ENCODE data around the gene RAB40C. TPM values are rescaled to one million over a fixed set of nuclear protein-coding genes. Genes with fewer than 3 reads are reported as not detected.

The RAB40C gene
- total RNA-seq, 4 donors from 2014 or later, result 103 to 161 (median 122) TPM

DNA sequence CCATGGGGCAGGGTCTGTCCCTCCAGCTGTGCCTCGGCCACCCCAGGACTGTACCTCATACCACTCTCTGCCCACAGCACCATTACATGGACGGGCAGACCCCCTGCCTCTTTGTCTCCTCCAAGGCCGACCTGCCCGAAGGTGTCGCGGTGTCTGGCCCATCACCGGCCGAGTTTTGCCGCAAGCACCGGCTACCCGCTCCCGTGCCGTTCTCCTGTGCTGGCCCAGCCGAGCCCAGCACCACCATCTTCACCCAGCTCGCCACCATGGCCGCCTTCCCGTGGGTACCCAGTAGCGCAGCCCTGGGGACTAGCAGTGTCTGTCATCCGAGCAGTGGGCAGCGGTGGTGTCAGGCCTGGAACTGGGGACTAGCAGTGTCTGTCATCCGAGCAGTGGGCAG lies 83.0 kb downstream of the RAB40C start:
- intact Hi-C loops (cut with DNase I; ENCODE audit: low total_unique reads), result no loop called here

DNA sequence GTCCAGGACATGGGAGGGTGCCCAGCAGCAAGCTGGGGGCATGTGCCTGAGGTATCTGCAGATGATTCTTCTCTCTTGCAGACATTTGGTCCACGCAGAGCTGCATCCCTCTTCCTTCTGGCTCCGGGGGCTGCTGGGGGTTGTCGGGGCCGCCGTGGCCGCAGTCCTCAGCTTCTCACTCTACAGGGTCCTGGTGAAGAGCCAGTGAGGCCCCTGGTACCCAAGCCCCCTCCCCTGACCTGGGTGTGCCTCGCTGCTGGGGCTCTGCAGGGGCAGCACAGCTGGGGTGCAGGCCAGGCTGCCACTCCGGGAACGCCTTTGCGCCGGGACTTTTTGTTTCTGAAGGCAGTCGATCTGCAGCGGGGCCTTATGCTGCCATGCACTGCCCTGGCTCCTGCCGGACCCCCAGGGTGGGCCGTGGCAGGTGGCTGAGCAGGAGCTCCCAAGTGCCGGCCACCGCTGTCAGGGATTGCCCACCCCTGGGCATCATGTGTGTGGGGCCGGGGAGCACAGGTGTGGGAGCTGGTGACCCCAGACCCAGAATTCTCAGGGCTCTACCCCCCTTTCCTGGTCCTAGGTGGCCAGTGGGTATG lies 83.6 kb downstream of the RAB40C start:
- intact Hi-C loops (cut with DNase I; ENCODE audit: low total_unique reads), result no loop called here
- 86 to 89% methylated on average over 18 of the region's 18 CpGs for WGBS, 2 donors

More for the DNA sequence above, 83.0 kb downstream of the RAB40C start:
- WGBS, 2 donors, result 93% methylated on average over 18 to 21 of the region's 21 CpGs
- DNase-seq (ENCODE audit: low spot score in 2 of 2), result no peak
- TF ChIP-seq POLR2A (IDR thresholded peaks at IDR 0.05), result no peak
- TF ChIP-seq, protein P1, sequence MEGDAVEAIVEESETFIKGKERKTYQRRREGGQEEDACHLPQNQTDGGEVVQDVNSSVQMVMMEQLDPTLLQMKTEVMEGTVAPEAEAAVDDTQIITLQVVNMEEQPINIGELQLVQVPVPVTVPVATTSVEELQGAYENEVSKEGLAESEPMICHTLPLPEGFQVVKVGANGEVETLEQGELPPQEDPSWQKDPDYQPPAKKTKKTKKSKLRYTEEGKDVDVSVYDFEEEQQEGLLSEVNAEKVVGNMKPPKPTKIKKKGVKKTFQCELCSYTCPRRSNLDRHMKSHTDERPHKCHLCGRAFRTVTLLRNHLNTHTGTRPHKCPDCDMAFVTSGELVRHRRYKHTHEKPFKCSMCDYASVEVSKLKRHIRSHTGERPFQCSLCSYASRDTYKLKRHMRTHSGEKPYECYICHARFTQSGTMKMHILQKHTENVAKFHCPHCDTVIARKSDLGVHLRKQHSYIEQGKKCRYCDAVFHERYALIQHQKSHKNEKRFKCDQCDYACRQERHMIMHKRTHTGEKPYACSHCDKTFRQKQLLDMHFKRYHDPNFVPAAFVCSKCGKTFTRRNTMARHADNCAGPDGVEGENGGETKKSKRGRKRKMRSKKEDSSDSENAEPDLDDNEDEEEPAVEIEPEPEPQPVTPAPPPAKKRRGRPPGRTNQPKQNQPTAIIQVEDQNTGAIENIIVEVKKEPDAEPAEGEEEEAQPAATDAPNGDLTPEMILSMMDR (IDR thresholded peaks at IDR 0.05), result no peak
- H3K4me3 ChIP-seq (ENCODE audit: low read depth, poor library complexity, severe bottlenecking), result no peak overlapping the region

DNA sequence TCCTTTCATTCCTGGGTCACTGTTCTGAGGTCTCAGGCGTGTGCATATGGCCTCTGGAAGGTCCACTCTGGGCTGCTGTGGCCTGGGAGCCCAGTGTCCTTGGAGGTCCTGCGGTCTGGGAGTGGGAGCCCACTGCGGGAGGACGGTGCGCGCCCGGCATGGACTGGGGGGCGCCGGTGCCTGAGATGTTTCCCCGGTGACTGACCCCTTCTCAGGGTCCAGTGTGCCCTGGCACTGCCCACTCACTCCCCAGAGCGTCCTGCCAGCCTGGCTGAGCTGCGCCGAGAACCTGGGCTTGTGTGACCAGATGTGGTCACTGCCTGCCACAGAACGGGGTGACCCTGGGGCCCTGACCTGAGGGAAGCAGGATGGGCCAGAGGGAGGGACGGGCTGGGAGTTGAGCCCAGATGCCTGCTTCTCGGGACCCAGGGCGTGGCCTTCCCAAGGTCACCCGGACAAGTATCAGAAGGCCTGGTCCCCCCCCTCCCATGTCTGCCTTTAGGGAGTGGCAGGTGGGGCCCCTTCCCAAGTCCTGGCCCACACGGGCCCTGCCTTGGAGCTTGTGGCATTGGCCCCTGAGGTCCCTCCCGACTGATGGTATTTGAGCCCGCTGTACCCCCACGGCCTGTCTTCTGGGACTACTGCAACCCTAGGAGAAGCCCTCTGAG lies 84.5 kb downstream of the RAB40C start:
- intact Hi-C loops (cut with DNase I; ENCODE audit: low total_unique reads), result no loop called here
- DNase-seq (ENCODE audit: low spot score in 2 of 2), result no peak
- no peak overlapping the region for H3K4me3 ChIP-seq (ENCODE audit: low read depth, poor library complexity, severe bottlenecking)
- TF ChIP-seq POLR2A (IDR thresholded peaks at IDR 0.05), result no peak
- TF ChIP-seq, protein P1 (IDR thresholded peaks at IDR 0.05), result no peak
- WGBS, 2 donors, result 79 to 97% methylated on average over 13 to 20 of the region's 22 CpGs

More for the DNA sequence above, 83.6 kb downstream of the RAB40C start:
- no peak overlapping the region for H3K4me3 ChIP-seq (ENCODE audit: low read depth, poor library complexity, severe bottlenecking)
- TF ChIP-seq POLR2A (IDR thresholded peaks at IDR 0.05), result no peak
- TF ChIP-seq, protein P1 (IDR thresholded peaks at IDR 0.05), result no peak
- DNase-seq (ENCODE audit: low spot score in 2 of 2), result no peak

DNA sequence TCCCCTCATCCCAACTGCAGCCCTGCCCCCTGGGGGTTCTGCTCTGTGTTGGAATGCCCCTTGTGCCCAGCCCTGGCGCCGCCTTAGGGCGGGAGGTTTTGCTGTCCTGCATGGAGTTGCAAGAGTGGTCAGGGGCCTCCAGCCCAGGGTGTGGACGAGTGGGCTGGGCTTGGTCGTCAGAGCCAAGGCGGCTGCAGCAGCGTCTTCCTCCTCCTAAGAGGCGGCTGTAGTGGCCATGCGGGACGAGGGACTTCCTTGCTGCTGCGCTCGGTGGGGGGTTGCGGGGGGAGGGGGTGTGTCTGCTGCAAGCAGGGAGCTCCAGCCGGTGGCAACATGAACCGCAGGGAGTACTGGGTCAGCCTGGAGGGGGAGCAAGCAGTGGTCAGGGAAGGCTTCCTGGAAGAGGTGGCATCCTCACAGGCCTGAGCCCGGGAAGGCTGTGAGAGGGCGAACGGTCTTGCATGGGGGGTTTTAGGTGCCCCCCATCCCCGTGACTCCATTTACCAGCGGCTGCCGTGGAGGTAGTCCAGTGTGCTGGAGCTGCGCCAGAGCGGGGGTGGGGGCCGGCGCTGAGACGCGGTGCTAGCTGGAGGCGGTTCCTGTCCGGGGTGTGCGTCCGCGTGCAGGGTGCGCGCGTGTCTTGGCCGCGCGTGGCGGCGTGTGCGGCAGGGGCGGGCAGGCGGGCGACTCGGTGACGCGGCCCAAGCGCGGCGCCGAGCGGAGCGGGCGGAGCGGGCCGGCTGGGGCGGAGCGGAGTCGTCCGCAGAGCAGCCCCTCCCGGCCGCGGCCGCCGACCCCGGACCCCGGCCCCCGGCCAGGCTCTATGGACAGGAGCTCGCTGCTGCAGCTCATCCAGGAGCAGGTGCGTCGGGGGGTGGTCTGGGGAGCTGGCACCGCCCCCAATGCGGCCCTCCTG lies 85.4 kb downstream of the RAB40C start, which contains the start of gene RHBDL1:
RHBDL1 (plus strand) TSS at position 704 of the 916 bp plus-strand sequence; CDS start at position 824, 120 bp downstream.
- intact Hi-C loops (cut with DNase I; ENCODE audit: low total_unique reads), result no loop called here
- 10 to 11% methylated on average over 33 to 37 of the region's 73 CpGs for WGBS, 2 donors
- no peak for TF ChIP-seq POLR2A (IDR thresholded peaks at IDR 0.05)
- TF ChIP-seq, protein P1 (IDR thresholded peaks at IDR 0.05), result no peak
- DNase-seq (ENCODE audit: low spot score in 2 of 2), result no peak
- no peak within 1 kb of the TSS for H3K4me3 ChIP-seq (ENCODE audit: low read depth, poor library complexity, severe bottlenecking)

DNA sequence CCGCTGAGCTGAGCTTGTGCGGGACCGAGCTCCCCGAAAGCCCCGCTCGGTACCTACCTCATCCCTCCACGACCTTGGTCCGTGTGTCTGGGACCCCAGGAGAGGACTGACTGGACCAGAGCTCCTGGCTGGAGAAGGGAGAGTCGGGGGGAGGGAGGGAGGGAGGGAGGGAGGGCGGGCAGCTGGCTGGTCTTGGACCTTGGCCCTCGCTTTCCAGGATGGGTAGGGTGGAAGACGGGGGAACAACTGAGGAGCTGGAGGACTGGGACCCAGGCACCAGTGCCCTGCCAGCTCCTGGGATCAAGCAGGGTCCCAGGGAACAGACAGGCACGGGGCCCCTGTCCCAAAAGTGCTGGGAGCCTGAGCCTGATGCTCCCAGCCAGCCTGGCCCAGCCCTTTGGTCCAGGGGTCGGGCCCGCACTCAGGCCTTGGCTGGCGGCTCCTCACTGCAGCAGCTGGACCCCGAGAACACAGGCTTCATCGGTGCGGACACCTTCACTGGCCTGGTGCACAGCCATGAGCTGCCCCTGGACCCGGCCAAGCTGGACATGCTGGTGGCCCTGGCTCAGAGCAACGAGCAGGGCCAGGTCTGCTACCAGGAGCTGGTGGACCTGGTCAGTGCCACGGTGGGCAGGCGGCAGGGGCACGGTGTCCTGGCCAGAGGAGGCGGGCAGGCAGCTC lies 86.2 kb downstream of the RAB40C start:
- no peak for DNase-seq (ENCODE audit: low spot score in 2 of 2)
- no peak for TF ChIP-seq POLR2A (IDR thresholded peaks at IDR 0.05)
- TF ChIP-seq, protein P1 (IDR thresholded peaks at IDR 0.05), result no peak
- intact Hi-C loops (cut with DNase I; ENCODE audit: low total_unique reads), result no loop called here
- H3K4me3 ChIP-seq (ENCODE audit: low read depth, poor library complexity, severe bottlenecking), result no peak overlapping the region
- 49 to 54% methylated on average over 6 to 22 of the region's 25 CpGs for WGBS, 2 donors

Data from lower leg skin (tissue), 4 donors.